ENCODE data around the gene GZMB. TPM values are rescaled to one million over a fixed set of nuclear protein-coding genes. Genes with fewer than 3 reads are reported as not detected.

GZMB gene
- total and polyA plus RNA-seq, 7 donors, result 0.22 to 1.0 (median 0.46) TPM; not detected in 1

GRCh38 chr14:24673059-24673458, 39.1 kb upstream of the GZMB start:
- Histone ChIP-seq H3K27ac (no peak overlapping the region), H3K4me1 (no peaks in the 10 kb centered on the region), H3K27me3 (ENCODE audit: insufficient read depth in 3 of 3, low read length in 2 of 3) (no peaks in the 10 kb centered on the region), H3K4me3 (no peak overlapping the region), H3K9me3 (no peaks in the 10 kb centered on the region), H3K36me3 (ENCODE audit: insufficient read depth in 1 of 2, low read depth in 1 of 2) (no peaks in the 10 kb centered on the region)
- 48 to 50% (median 49%) methylated on average over 2 of the region's 2 CpGs for WGBS, 3 donors
- intact Hi-C loops (cut with DNase I), result no loop called here
- TF ChIP-seq CTCF (IDR thresholded peaks at IDR 0.05), result no peak
- no peak for DNase-seq
- no peak for ATAC-seq

- intact Hi-C loops (cut with DNase I), result no loop called here
- no peaks in the 10 kb centered on the region for H3K9me3 ChIP-seq
- H3K27me3 ChIP-seq (ENCODE audit: insufficient read depth in 3 of 3, low read length in 2 of 3), result no peaks in the 10 kb centered on the region
- ATAC-seq, result no peak
- no peak for TF ChIP-seq CTCF (IDR thresholded peaks at IDR 0.05)
- no peak for DNase-seq
- no peaks in the 10 kb centered on the region for H3K36me3 ChIP-seq (ENCODE audit: insufficient read depth in 1 of 2, low read depth in 1 of 2)
- no peaks in the 10 kb centered on the region for H3K4me1 ChIP-seq
- 69 to 81% (median 78%) methylated on average over 1 of the region's 1 CpG for WGBS, 3 donors
- no peak overlapping the region for H3K4me3 ChIP-seq
- H3K27ac ChIP-seq, result no peak overlapping the region
These were observed 36.6 kb upstream of the GZMB start for GRCh38 chr14:24670594-24670993.

GRCh38 chr14:24669651-24670050, 35.7 kb upstream of the GZMB start:
- Histone ChIP-seq H3K36me3 (ENCODE audit: insufficient read depth in 1 of 2, low read depth in 1 of 2) (no peaks in the 10 kb centered on the region), H3K27ac (no peak overlapping the region), H3K9me3 (no peaks in the 10 kb centered on the region), H3K27me3 (ENCODE audit: insufficient read depth in 3 of 3, low read length in 2 of 3) (no peaks in the 10 kb centered on the region), H3K4me1 (no peaks in the 10 kb centered on the region), H3K4me3 (no peak overlapping the region)
- no peak for TF ChIP-seq CTCF (IDR thresholded peaks at IDR 0.05)
- ATAC-seq (no peak), DNase-seq (no peak)
- 23 to 26% (median 26%) methylated on average over 1 of the region's 1 CpG for WGBS, 3 donors
- intact Hi-C loops (cut with DNase I), result no loop called here

- ATAC-seq, result no peak
- H3K36me3 ChIP-seq (ENCODE audit: insufficient read depth in 1 of 2, low read depth in 1 of 2), result no peaks in the 10 kb centered on the region
- 39 to 41% (median 39%) methylated on average over 4 of the region's 4 CpGs for WGBS, 3 donors
These were observed 31.5 kb upstream of the GZMB start for GRCh38 chr14:24665440-24665991.

More at GRCh38 chr14:24665440-24665991, 31.5 kb upstream of the GZMB start:
- no peak for DNase-seq
- Histone ChIP-seq H3K27ac (no peak overlapping the region), H3K4me3 (no peak overlapping the region), H3K9me3 (no peaks in the 10 kb centered on the region), H3K4me1 (no peaks in the 10 kb centered on the region), H3K27me3 (ENCODE audit: insufficient read depth in 3 of 3, low read length in 2 of 3) (no peaks in the 10 kb centered on the region)
- intact Hi-C loops (cut with DNase I), result no loop called here
- TF ChIP-seq CTCF (IDR thresholded peaks at IDR 0.05), result no peak

Measured in psoas muscle (tissue), 8 donors.